Heart right ventricle (tissue), 16 donors: ENCODE results near the gene C1orf74. TPM values are rescaled to one million over a fixed set of nuclear protein-coding genes. Genes with fewer than 3 reads are reported as not detected.

Experiments
- ATAC-seq, 8 donors: fragments of 200-7000 bp; cut with Tn5 transposase; one replicate each; pipeline ENCODE4 v1.9.1; 2020; ENCODE audit warnings: mild to moderate bottlenecking in 8 of 8, moderate library complexity in 8 of 8, moderate number of reproducible peaks in 1 of 8
- DNase-seq, 2 donors: peaks; one replicate each; pipeline ENCODE4 v3.0.0-alpha.2; 2020
- H3K27ac ChIP-seq, 10 donors: fragments of 200-600 bp; sonication (generic) in 2 of 10; one replicate each; pipeline versions ENCODE4 v1.5.0 to v1.8.0; 2020 to 2022; ENCODE audit warnings: mild to moderate bottlenecking in 3 of 10
- H3K27me3 ChIP-seq, 7 donors: fragments of 200-600 bp; one replicate each; pipeline ENCODE4 v1.8.0; 2021 to 2022; ENCODE audit warnings: mild to moderate bottlenecking in 2 of 7
- H3K36me3 ChIP-seq, 9 donors: fragments of 200-600 bp; sonication (generic) in 1 of 9; one replicate each; pipeline versions ENCODE4 v1.5.0 to v1.8.0; 2020 to 2022; ENCODE audit warnings: mild to moderate bottlenecking in 2 of 9
- H3K4me1 ChIP-seq, 9 donors: fragments of 200-600 bp; sonication (generic) in 1 of 9; one replicate each; pipeline versions ENCODE4 v1.5.0 to v1.8.0; 2020 to 2022; ENCODE audit warnings: mild to moderate bottlenecking in 4 of 9
- H3K4me3 ChIP-seq, 10 donors: fragments of 200-600 bp; sonication (generic) in 2 of 10; one replicate each; pipeline versions ENCODE4 v1.5.0 to v1.8.0; 2020 to 2022; ENCODE audit warnings: mild to moderate bottlenecking in 7 of 10, moderate library complexity in 2 of 10
- H3K9me3 ChIP-seq, 11 donors: fragments of 200-600 bp in 10 of 11; sonication (generic) in 2 of 11; one replicate each; pipeline versions ENCODE4 v1.5.0 to v1.8.0; 2013 to 2022; ENCODE audit warnings: mild to moderate bottlenecking in 2 of 11, control low read depth in 1 of 11, moderate library complexity in 1 of 11
- WGBS, 2 donors: extraction: QIAGEN DNeasy Blood & Tissue Kit; methylation state at CpG; one replicate each; pipeline ENCODE4 v1.1.7; 2013; ENCODE audit warnings: inconsistent platforms in 1 of 2; 5-methylcytosine and 5-hydroxymethylcytosine counted together
- intact Hi-C, 10 donors: fragments of 100-400 bp; cut with DNase I; formaldehyde crosslinking; loops; one replicate each; pipeline versions ENCODE4 v1.11.1 to v1.14.2; 2022
- long read RNA-seq, 3 donors: library from polyadenylated mRNA; unstranded; transcript quantifications; one replicate each; pipeline ENCODE4 v2.0.0, GENCODE V29; 2020 to 2021
- polyA plus RNA-seq, 2 donors: library from polyadenylated mRNA; stranded (reverse); fragments of 200-250 nt; gene quantifications; one replicate each; pipeline ENCODE4 v1.2.3, GENCODE V29; 2013
- total RNA-seq, 10 donors: library from RNA; stranded (reverse); fragmentation: NEBNext Ultra II Directional in 3 of 10; extraction: Animal tissue kit (Norgen Biotek cat#: 25700) in 3 of 10; gene quantifications; one replicate each; pipeline versions ENCODE4 v1.2.1 to v1.2.4, GENCODE V29; 2021 to 2023
- TF ChIP-seq, protein P1 (sequence below), 9 donors: fragments of 200-600 bp; sonication (generic) in 2 of 9; IDR thresholded peaks; one replicate each; pipeline versions ENCODE4 v1.5.0 to v1.8.0; 2021 to 2022; ENCODE audit warnings: antibody characterized with exemption in 9 of 9, mild to moderate bottlenecking in 5 of 9, moderate library complexity in 1 of 9
- donor health status: Arrhythmogenic right ventricular cardiomyopathy.
- donor health status: ischemic (EF 13 %, LVEDD 7.1; RV severe dilation, severe dysfunction).
- donor health status: healthy with polysubstance abuse.
- donor health status: DM: no; HTN: yes; CAD: no.
- donor health status: DM: no; HTN: no; CAD: no.
- donor health status: ischemic (EF 25% LVEDD 6.9; RV normal size, moderate dysfunction).
- donor health status: ischemic (EF 25% LVEDD 5.7; RV mildly dilated, moderate dysfunction).
- donor health status: healthy.
- donor health status: DM: yes; HTN: yes; CAD: no.
- donor health status: Ischemic cardiomyopathy.
- donor health status: ischemic (EF 35%, LVEDD 5.7; RV mildly dilated, moderate dysfunction).
- donor health status: nonischemic (EF 11% LVEDD 7.7; RV severe dilation, severe dysfunction).
- donor health status: DM: yes; HTN: yes; CAD: no.
- donor health status: PGD.
- donor health status: ischemic (EF 29% LVEDD 5.4; RV normal size, mild dysfunction).
- donor health status: nonischemic (EF 23%, LVEDD 6.1; RV moderate dilation, normal function).

Gene C1orf74
- total RNA-seq, result 1 to 10 TPM; 1.2 to 2.8 (median 1.9) TPM
- polyA plus RNA-seq, result 1 to 10 TPM; 1.0 to 1.2 TPM
- long read RNA-seq, donor 1, full-length matches to known transcripts, result 4 of 5 reads
- long read RNA-seq, donor 1, partial matches to known transcripts, result 0 of 5 reads
- long read RNA-seq, donor 1, other reads (novel, unspliced or antisense), result 1 of 5 reads
- long read RNA-seq, donor 2, full-length matches to known transcripts, result 3 of 4 reads
- long read RNA-seq, donor 2, partial matches to known transcripts, result 0 of 4 reads
- long read RNA-seq, donor 2, other reads (novel, unspliced or antisense), result 1 of 4 reads
- long read RNA-seq, donor 3, full-length matches to known transcripts, result 6 of 6 reads
- long read RNA-seq, donor 3, partial matches to known transcripts, result 0 of 6 reads
- long read RNA-seq, donor 3, other reads (novel, unspliced or antisense), result 0 of 6 reads

- intact Hi-C loops, result loop anchor here in 6 of 10 donors (2.0 to 5.0 kb wide), 2 partner anchors 42 to 43 kb away; partner anchors contain the start of gene UTP25 (in 6 of the 6)
- DNase-seq (peak; percentile 99 to 100), ATAC-seq (peak; percentile 97 to 99 (median 98))
- Histone ChIP-seq H3K4me3 (peak within 1 kb of the TSS; percentile 39 to 79 (median 64)), H3K27ac (peak within 1 kb of the TSS; percentile 60 to 94 (median 85)), H3K4me1 (peaks cover 0 to 60% (median 31%) of the 10 kb centered on the region in 9 donors), H3K9me3 (no peaks in the 10 kb centered on the region), H3K36me3 (peaks cover 0 to 35% (median 0%) of the 10 kb centered on the region in 9 donors), H3K27me3 (peaks cover 0 to 15% (median 0%) of the 10 kb centered on the region in 7 donors)
- 4% methylated on average over 48 of the region's 48 CpGs for WGBS, 2 donors
- TF ChIP-seq, protein P1, sequence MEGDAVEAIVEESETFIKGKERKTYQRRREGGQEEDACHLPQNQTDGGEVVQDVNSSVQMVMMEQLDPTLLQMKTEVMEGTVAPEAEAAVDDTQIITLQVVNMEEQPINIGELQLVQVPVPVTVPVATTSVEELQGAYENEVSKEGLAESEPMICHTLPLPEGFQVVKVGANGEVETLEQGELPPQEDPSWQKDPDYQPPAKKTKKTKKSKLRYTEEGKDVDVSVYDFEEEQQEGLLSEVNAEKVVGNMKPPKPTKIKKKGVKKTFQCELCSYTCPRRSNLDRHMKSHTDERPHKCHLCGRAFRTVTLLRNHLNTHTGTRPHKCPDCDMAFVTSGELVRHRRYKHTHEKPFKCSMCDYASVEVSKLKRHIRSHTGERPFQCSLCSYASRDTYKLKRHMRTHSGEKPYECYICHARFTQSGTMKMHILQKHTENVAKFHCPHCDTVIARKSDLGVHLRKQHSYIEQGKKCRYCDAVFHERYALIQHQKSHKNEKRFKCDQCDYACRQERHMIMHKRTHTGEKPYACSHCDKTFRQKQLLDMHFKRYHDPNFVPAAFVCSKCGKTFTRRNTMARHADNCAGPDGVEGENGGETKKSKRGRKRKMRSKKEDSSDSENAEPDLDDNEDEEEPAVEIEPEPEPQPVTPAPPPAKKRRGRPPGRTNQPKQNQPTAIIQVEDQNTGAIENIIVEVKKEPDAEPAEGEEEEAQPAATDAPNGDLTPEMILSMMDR (IDR thresholded peaks at IDR 0.05), result no peak
Observed at GRCh38 chr1:209784265-209785169, at the start of gene C1orf74. C1orf74 (minus strand) TSS chr1:209784559; CDS start chr1:209783634, 925 bp downstream.

- H3K9me3 ChIP-seq, result no peaks in the 10 kb centered on the region
- no peak overlapping the region for H3K27ac ChIP-seq
- intact Hi-C loops, result no loop called here
- no peak for DNase-seq
- H3K4me3 ChIP-seq, result no peak overlapping the region
- TF ChIP-seq, protein P1 (IDR thresholded peaks at IDR 0.05), result no peak
- no peaks in the 10 kb centered on the region for H3K27me3 ChIP-seq
- H3K4me1 ChIP-seq, result peaks cover 0 to 36% (median 8%) of the 10 kb centered on the region in 9 donors
- no peak for ATAC-seq
- 97 to 100% methylated on average over 1 of the region's 1 CpG for whole genome bisulfite sequencing, 2 donors
- H3K36me3 ChIP-seq, result peaks cover 0 to 73% (median 39%) of the 10 kb centered on the region in 9 donors
Observed at GRCh38 chr1:209831615-209832014, 47.3 kb upstream of the C1orf74 start.

DNA sequence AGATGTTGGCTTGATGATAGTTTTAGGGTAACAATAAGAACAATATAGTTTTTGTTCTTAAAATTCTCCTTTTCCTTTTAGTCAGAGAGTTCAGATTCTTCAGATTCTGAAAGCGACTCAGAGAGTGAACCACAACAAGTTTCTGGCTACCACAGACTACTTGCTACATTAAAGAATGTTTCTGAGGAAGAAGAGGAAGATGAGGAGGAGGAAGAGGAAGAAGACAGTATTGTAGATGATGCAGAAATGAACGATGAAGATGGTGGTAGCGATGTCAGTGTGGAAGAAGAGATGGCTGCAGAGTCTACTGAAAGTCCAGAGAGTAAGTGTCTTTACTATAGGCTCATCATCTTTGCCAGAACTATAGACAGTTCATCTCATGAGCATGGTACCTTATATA lies 46.4 kb upstream of the C1orf74 start:
- Histone ChIP-seq H3K27me3 (no peaks in the 10 kb centered on the region), H3K4me1 (peaks cover 0 to 27% (median 8%) of the 10 kb centered on the region in 9 donors), H3K27ac (no peak overlapping the region), H3K9me3 (no peaks in the 10 kb centered on the region), H3K4me3 (no peak overlapping the region), H3K36me3 (peaks cover 0 to 64% (median 39%) of the 10 kb centered on the region in 9 donors)
- DNase-seq (no peak), ATAC-seq (no peak)
- intact Hi-C loops, result no loop called here
- WGBS, 2 donors, result 92 to 93% methylated on average over 3 of the region's 3 CpGs
- TF ChIP-seq, protein P1 (IDR thresholded peaks at IDR 0.05), result no peak

DNA sequence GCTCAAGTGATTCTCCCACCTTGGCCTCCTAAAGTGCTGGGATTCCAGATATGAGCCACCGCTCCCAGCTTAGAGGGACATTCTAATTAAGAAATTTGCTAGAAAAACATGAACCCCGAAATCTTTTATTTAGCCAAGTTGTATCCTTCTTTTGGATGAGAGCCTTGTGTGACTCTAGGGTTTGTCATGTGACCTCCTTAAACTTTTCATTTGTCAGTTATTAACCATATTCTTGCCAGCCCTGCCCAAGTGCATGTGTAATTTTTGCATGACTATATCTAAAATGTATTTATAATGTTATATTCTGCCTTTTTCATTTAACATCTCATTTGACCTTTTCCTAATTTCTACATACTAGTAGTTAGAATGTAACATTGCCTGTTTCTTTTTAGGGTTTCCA lies 45.4 kb upstream of the C1orf74 start:
- no peak overlapping the region for H3K27ac ChIP-seq
- no peaks in the 10 kb centered on the region for H3K9me3 ChIP-seq
- no peak overlapping the region for H3K4me3 ChIP-seq
- TF ChIP-seq, protein P1 (IDR thresholded peaks at IDR 0.05), result no peak
- H3K4me1 ChIP-seq, result peaks cover 0 to 24% (median 8%) of the 10 kb centered on the region in 9 donors
- H3K36me3 ChIP-seq, result peaks cover 0 to 54% (median 29%) of the 10 kb centered on the region in 9 donors
- intact Hi-C loops, result loop anchor here in 5 of 10 donors (5.0 to 10.0 kb wide), 4 partner anchors 42 to 255 kb away; partner anchors contain the start of gene C1orf74 (in 1 of the 5)
- DNase-seq (no peak), ATAC-seq (no peak)
- H3K27me3 ChIP-seq, result no peaks in the 10 kb centered on the region
- WGBS, 2 donors, result 86 to 88% methylated on average over 2 of the region's 2 CpGs
